ENCODE data around the gene HNRNPA1L2.

Gene HNRNPA1L2

GRCh38 chr13:52652196-52652979 is 10.2 kb downstream of the HNRNPA1L2 start, which contains the start of gene SUGT1:
Gene SUGT1 (plus strand): TSS chr13:52652836. CDS start chr13:52652921, 85 bp downstream.
- peak; percentile 99 for DNase-seq
- Histone ChIP-seq H3K27ac (ENCODE audit: low read depth, low read length) (peak within 1 kb of the TSS; percentile 94), H3K23ac (ENCODE audit: low read length) (peak within 1 kb of the TSS; percentile 7), H3K4me2 (ENCODE audit: low read length) (peak within 1 kb of the TSS; percentile 72), H3K4ac (ENCODE audit: low read depth, low read length) (peak within 1 kb of the TSS; percentile 62), H3K18ac (ENCODE audit: low read length) (peak within 1 kb of the TSS; percentile 87), H4K5ac (ENCODE audit: low read length) (peak within 1 kb of the TSS; percentile 1), H3K27me3 (ENCODE audit: insufficient read depth, low read length, poor library complexity) (no peaks in the 10 kb centered on the region), H2BK120ac (ENCODE audit: low read depth, low read length) (no peak within 1 kb of the TSS), H3K36me3 (ENCODE audit: control insufficient read depth, insufficient read depth, low read length) (peaks cover 2% of the 10 kb centered on the region), H3K56ac (ENCODE audit: low read length) (peak within 1 kb of the TSS; percentile 99), H2BK5ac (ENCODE audit: low read length) (peak within 1 kb of the TSS; percentile 99), H3K9ac (ENCODE audit: low read length) (peak within 1 kb of the TSS; percentile 70), H3K79me1 (ENCODE audit: low read length) (peaks cover 8% of the 10 kb centered on the region), H2BK15ac (replicated peaks; ENCODE audit: low read depth) (no peak within 1 kb of the TSS), H4K8ac (ENCODE audit: low read depth, low read length) (no peak within 1 kb of the TSS), H2AK5ac (ENCODE audit: low read length) (no peak within 1 kb of the TSS), H3K79me2 (ENCODE audit: control insufficient read depth, insufficient read depth, low read length) (peaks cover 42% of the 10 kb centered on the region), H3K4me3 (ENCODE audit: low read length) (peak within 1 kb of the TSS; percentile 69), H3K4me1 (ENCODE audit: control insufficient read depth, low read depth, low read length) (no peaks in the 10 kb centered on the region)
- no CpG with 5 or more reads among the region's 61 CpGs for WGBS (ENCODE audit: extremely low coverage, insufficient coverage, low lambda C conversion rate)

- peaks cover 8% of the 10 kb centered on the region for H3K79me1 ChIP-seq (ENCODE audit: low read length)
- H3K79me2 ChIP-seq (ENCODE audit: control insufficient read depth, insufficient read depth, low read length) = peaks cover 42% of the 10 kb centered on the region
- no peak for DNase-seq
- peak overlapping the region; percentile 94 for H3K27ac ChIP-seq (ENCODE audit: low read depth, low read length)
- H3K4me1 ChIP-seq (ENCODE audit: control insufficient read depth, low read depth, low read length) = no peaks in the 10 kb centered on the region
- no peak overlapping the region for H2BK5ac ChIP-seq (ENCODE audit: low read length)
- H4K8ac ChIP-seq (ENCODE audit: low read depth, low read length) = no peak overlapping the region
- peak overlapping the region; percentile 62 for H3K4ac ChIP-seq (ENCODE audit: low read depth, low read length)
- peak overlapping the region; percentile 70 for H3K9ac ChIP-seq (ENCODE audit: low read length)
- WGBS (ENCODE audit: extremely low coverage, insufficient coverage, low lambda C conversion rate) = no CpG with 5 or more reads among the region's 18 CpGs
- peak overlapping the region; percentile 43 for H3K18ac ChIP-seq (ENCODE audit: low read length)
- peak overlapping the region; percentile 99 for H3K56ac ChIP-seq (ENCODE audit: low read length)
- H3K4me3 ChIP-seq (ENCODE audit: low read length) = peak overlapping the region; percentile 69
- H3K4me2 ChIP-seq (ENCODE audit: low read length) = peak overlapping the region; percentile 72
- H4K5ac ChIP-seq (ENCODE audit: low read length) = no peak overlapping the region
- H2AK5ac ChIP-seq (ENCODE audit: low read length) = no peak overlapping the region
- no peak overlapping the region for H2BK120ac ChIP-seq (ENCODE audit: low read depth, low read length)
- peaks cover 2% of the 10 kb centered on the region for H3K36me3 ChIP-seq (ENCODE audit: control insufficient read depth, insufficient read depth, low read length)
- peak overlapping the region; percentile 7 for H3K23ac ChIP-seq (ENCODE audit: low read length)
- H2BK15ac ChIP-seq (replicated peaks; ENCODE audit: low read depth) = no peak overlapping the region
- H3K27me3 ChIP-seq (ENCODE audit: insufficient read depth, low read length, poor library complexity) = no peaks in the 10 kb centered on the region
Observed at GRCh38 chr13:52652980-52653303, 10.7 kb downstream of the HNRNPA1L2 start.

- peaks cover 24% of the 10 kb centered on the region for H3K79me2 ChIP-seq (ENCODE audit: control insufficient read depth, insufficient read depth, low read length)
- H4K8ac ChIP-seq (ENCODE audit: low read depth, low read length) = no peak overlapping the region
- 100% methylated on average over 1 of the region's 2 CpGs for WGBS (ENCODE audit: extremely low coverage, insufficient coverage, low lambda C conversion rate)
- no peak overlapping the region for H3K9ac ChIP-seq (ENCODE audit: low read length)
- no peaks in the 10 kb centered on the region for H3K36me3 ChIP-seq (ENCODE audit: control insufficient read depth, insufficient read depth, low read length)
- H3K4me3 ChIP-seq (ENCODE audit: low read length) = no peak overlapping the region
- H2AK5ac ChIP-seq (ENCODE audit: low read length) = no peak overlapping the region
- no peak overlapping the region for H3K4ac ChIP-seq (ENCODE audit: low read depth, low read length)
- H3K27ac ChIP-seq (ENCODE audit: low read depth, low read length) = no peak overlapping the region
- no peak overlapping the region for H2BK15ac ChIP-seq (replicated peaks; ENCODE audit: low read depth)
- H3K4me1 ChIP-seq (ENCODE audit: control insufficient read depth, low read depth, low read length) = no peaks in the 10 kb centered on the region
- no peak overlapping the region for H3K4me2 ChIP-seq (ENCODE audit: low read length)
- peaks cover 5% of the 10 kb centered on the region for H3K79me1 ChIP-seq (ENCODE audit: low read length)
- DNase-seq = no peak
- H3K56ac ChIP-seq (ENCODE audit: low read length) = no peak overlapping the region
- H2BK120ac ChIP-seq (ENCODE audit: low read depth, low read length) = no peak overlapping the region
- H3K23ac ChIP-seq (ENCODE audit: low read length) = no peak overlapping the region
- H3K18ac ChIP-seq (ENCODE audit: low read length) = no peak overlapping the region
- no peak overlapping the region for H4K5ac ChIP-seq (ENCODE audit: low read length)
- no peaks in the 10 kb centered on the region for H3K27me3 ChIP-seq (ENCODE audit: insufficient read depth, low read length, poor library complexity)
- no peak overlapping the region for H2BK5ac ChIP-seq (ENCODE audit: low read length)
Observed at GRCh38 chr13:52659340-52659739, 17.1 kb downstream of the HNRNPA1L2 start.

- Histone ChIP-seq H4K8ac (ENCODE audit: low read depth, low read length) (no peak overlapping the region), H3K4ac (ENCODE audit: low read depth, low read length) (no peak overlapping the region), H2BK5ac (ENCODE audit: low read length) (no peak overlapping the region), H3K23ac (ENCODE audit: low read length) (no peak overlapping the region), H3K4me2 (ENCODE audit: low read length) (no peak overlapping the region), H2AK5ac (ENCODE audit: low read length) (no peak overlapping the region), H3K9ac (ENCODE audit: low read length) (no peak overlapping the region), H3K18ac (ENCODE audit: low read length) (no peak overlapping the region), H3K27ac (ENCODE audit: low read depth, low read length) (no peak overlapping the region), H3K4me1 (ENCODE audit: control insufficient read depth, low read depth, low read length) (no peaks in the 10 kb centered on the region), H4K5ac (ENCODE audit: low read length) (no peak overlapping the region), H2BK15ac (replicated peaks; ENCODE audit: low read depth) (no peak overlapping the region), H3K79me2 (ENCODE audit: control insufficient read depth, insufficient read depth, low read length) (no peaks in the 10 kb centered on the region), H3K36me3 (ENCODE audit: control insufficient read depth, insufficient read depth, low read length) (no peaks in the 10 kb centered on the region), H2BK120ac (ENCODE audit: low read depth, low read length) (no peak overlapping the region), H3K27me3 (ENCODE audit: insufficient read depth, low read length, poor library complexity) (no peaks in the 10 kb centered on the region), H3K56ac (ENCODE audit: low read length) (no peak overlapping the region), H3K79me1 (ENCODE audit: low read length) (no peaks in the 10 kb centered on the region), H3K4me3 (ENCODE audit: low read length) (no peak overlapping the region)
- no peak for DNase-seq
- no CpG with 5 or more reads among the region's 4 CpGs for WGBS (ENCODE audit: extremely low coverage, insufficient coverage, low lambda C conversion rate)
Observed at GRCh38 chr13:52664272-52664671, 22.0 kb downstream of the HNRNPA1L2 start.

GRCh38 chr13:52665325-52665724 is 23.1 kb downstream of the HNRNPA1L2 start:
- Histone ChIP-seq H2BK120ac (ENCODE audit: low read depth, low read length) (no peak overlapping the region), H2BK15ac (replicated peaks; ENCODE audit: low read depth) (no peak overlapping the region), H3K27me3 (ENCODE audit: insufficient read depth, low read length, poor library complexity) (no peaks in the 10 kb centered on the region), H4K5ac (ENCODE audit: low read length) (no peak overlapping the region), H3K79me1 (ENCODE audit: low read length) (no peaks in the 10 kb centered on the region), H3K4me1 (ENCODE audit: control insufficient read depth, low read depth, low read length) (no peaks in the 10 kb centered on the region), H3K56ac (ENCODE audit: low read length) (no peak overlapping the region), H3K4me3 (ENCODE audit: low read length) (no peak overlapping the region), H3K23ac (ENCODE audit: low read length) (no peak overlapping the region), H3K9ac (ENCODE audit: low read length) (no peak overlapping the region), H2AK5ac (ENCODE audit: low read length) (no peak overlapping the region), H3K18ac (ENCODE audit: low read length) (no peak overlapping the region), H3K4me2 (ENCODE audit: low read length) (no peak overlapping the region), H3K27ac (ENCODE audit: low read depth, low read length) (no peak overlapping the region), H3K36me3 (ENCODE audit: control insufficient read depth, insufficient read depth, low read length) (no peaks in the 10 kb centered on the region), H2BK5ac (ENCODE audit: low read length) (no peak overlapping the region), H3K79me2 (ENCODE audit: control insufficient read depth, insufficient read depth, low read length) (no peaks in the 10 kb centered on the region), H4K8ac (ENCODE audit: low read depth, low read length) (no peak overlapping the region), H3K4ac (ENCODE audit: low read depth, low read length) (no peak overlapping the region)
- peak; percentile 28 for DNase-seq

- WGBS (ENCODE audit: extremely low coverage, insufficient coverage, low lambda C conversion rate) = no CpG with 5 or more reads among the region's 2 CpGs
- H3K4me3 ChIP-seq (ENCODE audit: low read length) = no peak overlapping the region
Observed at GRCh38 chr13:52669677-52670076, 27.4 kb downstream of the HNRNPA1L2 start.

More at GRCh38 chr13:52669677-52670076, 27.4 kb downstream of the HNRNPA1L2 start:
- no peaks in the 10 kb centered on the region for H3K4me1 ChIP-seq (ENCODE audit: control insufficient read depth, low read depth, low read length)
- no peak overlapping the region for H3K56ac ChIP-seq (ENCODE audit: low read length)
- no peaks in the 10 kb centered on the region for H3K27me3 ChIP-seq (ENCODE audit: insufficient read depth, low read length, poor library complexity)
- no peak overlapping the region for H4K8ac ChIP-seq (ENCODE audit: low read depth, low read length)
- no peaks in the 10 kb centered on the region for H3K79me1 ChIP-seq (ENCODE audit: low read length)
- H3K23ac ChIP-seq (ENCODE audit: low read length) = no peak overlapping the region
- no peak overlapping the region for H2BK15ac ChIP-seq (replicated peaks; ENCODE audit: low read depth)
- no peak overlapping the region for H4K5ac ChIP-seq (ENCODE audit: low read length)
- no peak overlapping the region for H2BK120ac ChIP-seq (ENCODE audit: low read depth, low read length)
- DNase-seq = no peak
- H2AK5ac ChIP-seq (ENCODE audit: low read length) = no peak overlapping the region
- H3K27ac ChIP-seq (ENCODE audit: low read depth, low read length) = no peak overlapping the region
- no peak overlapping the region for H3K9ac ChIP-seq (ENCODE audit: low read length)
- no peak overlapping the region for H3K18ac ChIP-seq (ENCODE audit: low read length)
- no peaks in the 10 kb centered on the region for H3K79me2 ChIP-seq (ENCODE audit: control insufficient read depth, insufficient read depth, low read length)
- no peak overlapping the region for H3K4ac ChIP-seq (ENCODE audit: low read depth, low read length)
- H2BK5ac ChIP-seq (ENCODE audit: low read length) = no peak overlapping the region
- no peaks in the 10 kb centered on the region for H3K36me3 ChIP-seq (ENCODE audit: control insufficient read depth, insufficient read depth, low read length)
- H3K4me2 ChIP-seq (ENCODE audit: low read length) = no peak overlapping the region
